NCI-H2227 (cell line): ENCODE results near the gene GPM6B.

Experiments used
- DNase-seq: peaks from one replicate; lab custom pipeline; 2025; ENCODE audit not compliant: unreplicated experiment; lab: John Stamatoyannopoulos, UW

Gene GPM6B

GRCh38 chrX:13825178-13825762, 8.4 kb upstream of the GPM6B start:
- DNase-seq = no peak

- DNase-seq = no peak
Observed at GRCh38 chrX:13824746-13825145, 7.9 kb upstream of the GPM6B start.

DNA sequence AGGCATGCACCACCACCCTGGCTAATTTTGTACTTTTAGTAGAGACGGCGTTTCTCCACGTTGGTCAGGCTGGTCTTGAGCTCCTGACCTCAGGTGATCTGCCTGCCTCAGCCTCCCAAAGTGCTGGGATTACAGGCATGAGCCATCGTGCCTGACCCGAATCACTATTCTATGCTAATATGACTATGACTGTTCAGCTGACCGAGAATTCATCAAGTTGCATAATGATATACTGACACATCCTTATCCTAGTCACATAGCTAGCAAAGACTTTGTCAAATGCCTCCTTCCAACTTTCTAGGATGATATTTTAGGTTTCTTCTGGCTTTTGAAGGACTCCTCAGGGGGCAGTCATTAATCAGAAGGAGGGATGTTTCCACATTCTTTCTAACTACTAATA, 4.8 kb upstream of the GPM6B start:
- DNase-seq = no peak

DNA sequence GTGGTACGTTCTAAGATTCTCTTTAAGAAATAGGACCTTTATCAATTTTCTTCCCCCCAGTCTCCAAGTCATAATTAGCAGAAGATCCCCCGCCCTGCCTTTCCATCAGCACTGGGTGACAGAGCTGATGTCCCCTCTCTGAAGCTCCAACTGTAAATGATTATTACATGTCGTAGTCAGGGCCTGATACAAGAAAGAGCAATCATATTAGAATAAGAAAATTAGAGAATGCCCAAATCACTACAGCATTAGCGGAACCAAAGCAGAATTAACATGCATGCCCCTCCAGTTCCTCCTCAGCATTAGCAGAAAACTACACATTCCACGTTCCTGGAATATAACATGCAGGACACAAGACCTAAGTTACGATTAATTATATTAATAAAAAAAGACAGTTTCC, 717 bp downstream of the GPM6B start:
- DNase-seq = no peak

DNA sequence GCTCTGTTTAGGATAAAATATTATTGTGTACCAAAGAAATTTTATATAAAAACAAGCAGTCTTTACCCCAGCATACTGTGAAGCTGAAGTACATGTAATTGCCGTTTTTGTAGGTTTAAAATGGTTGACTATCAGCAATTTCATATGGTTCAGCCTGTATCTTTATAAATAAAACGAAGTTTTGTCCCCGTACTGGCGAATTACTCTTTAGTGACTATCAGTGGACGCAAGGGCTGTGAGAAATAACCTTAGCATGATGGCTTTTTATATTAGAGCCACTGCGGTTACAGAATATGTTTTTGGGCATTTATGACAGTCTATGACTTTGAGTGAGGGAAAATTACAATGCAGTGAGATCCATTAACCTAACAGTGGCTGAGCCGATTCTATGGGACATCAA, 1.2 kb downstream of the GPM6B start:
- DNase-seq = no peak

DNA sequence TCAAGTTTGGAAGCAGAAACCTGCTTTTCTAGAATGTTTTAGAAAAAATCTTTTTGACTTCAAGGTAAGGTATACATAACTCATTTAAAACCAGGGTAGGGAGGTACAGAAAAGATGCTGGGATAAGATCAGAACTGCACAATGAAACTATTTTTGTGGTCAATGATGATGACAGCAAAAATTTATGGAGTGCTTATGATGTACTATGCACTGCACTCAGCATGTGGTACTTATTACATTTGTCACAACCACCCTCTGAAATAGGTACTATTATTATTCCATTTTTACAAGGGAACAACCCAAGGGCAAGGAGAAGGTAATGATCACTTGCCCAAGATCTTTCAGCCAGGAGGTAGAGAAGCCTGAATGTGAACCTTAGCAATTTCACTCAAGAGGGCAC, 8.0 kb downstream of the GPM6B start:
- peak; percentile 26 for DNase-seq

GRCh38 chrX:13808293-13808692, 8.6 kb downstream of the GPM6B start:
- no peak for DNase-seq

DNA sequence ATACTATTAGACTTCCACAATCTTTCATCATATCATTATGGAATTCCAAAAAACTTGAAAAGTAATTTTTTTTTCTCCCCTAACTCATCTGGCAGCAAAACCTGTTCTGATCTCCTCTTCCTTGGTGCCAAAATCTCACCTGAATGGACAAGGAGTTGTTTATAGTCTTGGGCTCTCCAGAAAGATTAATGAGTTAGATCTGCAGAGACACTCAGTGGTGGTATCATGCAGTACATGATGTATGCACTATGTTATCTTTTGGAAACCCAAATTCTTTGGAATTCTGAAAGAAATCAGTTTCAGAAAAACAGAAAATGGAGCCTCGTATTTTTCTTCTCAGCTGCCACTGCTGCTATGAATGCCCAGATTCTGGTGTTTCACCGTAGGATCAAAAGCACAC, 11.7 kb downstream of the GPM6B start:
- no peak for DNase-seq

- DNase-seq = no peak
Observed at GRCh38 chrX:13803116-13803515, 13.8 kb downstream of the GPM6B start.

DNA sequence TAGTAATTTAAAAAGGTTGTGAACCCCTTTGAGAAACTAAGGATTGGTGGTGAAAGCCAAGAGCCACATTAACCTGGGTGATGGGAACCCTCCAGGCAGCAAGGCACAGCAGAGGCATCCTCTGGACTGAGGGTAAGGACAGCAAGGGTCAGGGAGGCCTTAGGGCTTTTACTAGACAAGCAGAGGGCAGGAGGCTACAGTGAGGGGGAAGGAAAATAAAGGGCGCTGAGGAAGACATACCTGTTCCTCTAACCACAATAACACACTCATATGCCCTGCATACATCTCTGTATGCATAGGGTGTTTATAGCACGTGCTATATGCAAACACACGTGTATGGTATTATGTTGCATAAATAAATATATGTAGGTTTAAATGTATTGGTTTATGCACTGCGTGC, 18.7 kb downstream of the GPM6B start:
- DNase-seq = no peak

DNA sequence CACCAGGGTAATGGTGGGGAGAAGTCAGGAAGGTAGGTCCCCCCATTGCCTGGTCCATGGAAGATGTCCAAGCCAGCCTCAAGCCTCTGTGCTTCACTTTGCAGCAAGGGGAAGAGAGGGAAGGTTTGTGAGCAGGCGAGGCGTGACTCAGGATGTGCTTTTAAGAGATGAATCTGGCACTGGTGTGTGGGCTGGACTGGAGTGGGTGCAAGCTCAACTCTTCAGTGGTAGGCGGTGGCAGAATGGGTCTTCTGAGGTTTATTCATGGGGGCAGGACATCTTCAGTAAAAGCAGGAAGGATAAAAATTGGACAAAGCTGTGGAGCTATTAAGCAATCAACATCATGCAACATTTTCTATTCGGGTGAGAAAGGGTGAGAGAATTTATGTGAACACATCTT, 19.4 kb downstream of the GPM6B start:
- DNase-seq = no peak

GRCh38 chrX:13794417-13794816, 22.5 kb downstream of the GPM6B start:
- no peak for DNase-seq

GRCh38 chrX:13793897-13794296, 23.0 kb downstream of the GPM6B start:
- DNase-seq = no peak

GRCh38 chrX:13791559-13791958, 25.3 kb downstream of the GPM6B start:
- peak; percentile 24 for DNase-seq

DNA sequence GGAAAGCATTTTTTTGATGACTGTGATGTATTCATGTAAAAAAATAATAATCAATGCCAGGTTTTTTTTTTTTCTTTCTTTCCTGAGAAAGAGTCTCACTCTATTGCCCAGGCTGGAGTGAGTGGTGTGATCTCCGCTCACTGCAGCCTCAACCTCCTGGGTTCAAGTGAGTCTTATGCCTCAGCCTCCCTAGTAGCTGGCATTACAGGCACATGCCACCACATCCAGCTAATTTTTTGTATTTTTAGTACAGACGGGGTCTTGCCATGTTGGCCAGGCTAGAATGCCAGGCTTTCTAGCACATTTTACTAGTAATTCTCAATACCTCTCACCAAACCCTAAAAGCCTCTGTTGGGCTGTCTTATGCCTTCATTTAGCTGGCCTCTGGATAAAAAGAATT, 25.7 kb downstream of the GPM6B start:
- DNase-seq = no peak

DNA sequence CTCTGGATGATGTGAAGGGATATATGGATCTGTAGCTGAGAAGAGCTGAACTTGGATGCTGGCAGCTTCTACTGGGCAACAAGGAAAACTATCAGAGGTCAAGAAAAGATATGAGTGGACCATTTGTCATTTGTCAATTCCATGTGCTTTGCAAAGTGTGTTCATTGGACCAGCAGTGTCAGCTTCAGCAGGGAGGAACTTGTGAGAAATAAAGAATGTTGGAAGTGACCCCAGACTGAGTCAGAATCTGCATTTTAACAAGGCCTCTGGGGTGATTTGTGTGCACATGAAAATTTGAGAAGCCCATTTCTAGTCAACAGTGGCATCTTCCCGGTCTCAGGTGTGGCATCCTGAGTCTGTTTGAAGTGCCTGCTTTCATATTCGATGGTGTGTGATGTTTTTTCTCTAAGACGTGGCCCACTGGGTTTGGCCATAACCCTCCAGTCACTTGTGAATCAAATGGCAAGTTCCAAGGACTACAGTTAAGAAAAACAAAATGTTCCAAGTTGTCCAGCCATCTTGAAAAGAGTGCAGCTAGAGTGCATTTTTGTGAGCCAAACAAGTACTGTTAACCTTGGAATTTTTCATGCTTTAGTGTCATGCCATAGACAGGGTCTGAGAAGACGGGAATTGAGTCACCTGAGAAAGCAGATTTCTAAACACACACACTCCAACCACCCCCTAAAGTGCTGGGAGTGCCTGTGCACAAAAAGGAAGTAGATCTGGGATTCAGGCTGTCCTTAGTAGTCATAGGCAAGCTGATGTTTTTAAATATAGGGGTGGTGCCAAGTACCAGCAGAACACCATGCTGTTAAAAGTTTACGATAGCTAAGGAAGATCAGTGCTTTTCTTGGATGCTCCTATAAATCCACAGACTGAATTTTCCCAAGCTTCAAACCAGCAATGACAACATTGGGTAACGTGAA, 26.4 kb downstream of the GPM6B start:
- no peak for DNase-seq

- DNase-seq = peak; percentile 55
Observed at GRCh38 chrX:13786048-13786447, 30.8 kb downstream of the GPM6B start.

DNA sequence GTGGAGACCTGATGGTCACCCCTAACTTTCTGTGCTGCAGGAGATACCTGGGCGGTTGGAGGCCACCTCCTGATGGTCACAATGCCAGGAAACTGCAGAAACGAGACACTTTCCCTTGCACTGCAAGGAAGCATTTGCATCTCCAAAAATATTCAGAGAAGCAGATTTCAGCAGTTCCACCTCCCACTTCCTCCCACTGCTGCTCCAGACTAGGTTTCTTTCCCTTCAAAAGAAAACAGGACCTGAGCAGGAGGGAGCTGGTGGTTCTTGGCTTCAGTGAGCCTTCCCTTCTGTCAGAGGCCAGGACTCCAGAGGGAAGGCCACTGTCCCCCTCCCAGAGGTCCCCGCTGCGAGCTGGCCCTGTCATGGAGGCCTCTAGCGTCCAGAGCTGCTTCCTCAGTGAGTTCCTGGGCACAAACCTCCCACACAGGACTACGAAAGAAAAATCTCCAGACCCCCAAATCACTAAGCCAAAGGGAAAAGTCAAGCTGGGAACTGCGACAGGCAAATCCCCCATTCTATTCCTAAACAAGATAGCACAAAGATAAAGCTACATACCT, 35.9 kb downstream of the GPM6B start:
- DNase-seq = no peak

- peak; percentile 65 for DNase-seq
Observed at GRCh38 chrX:13778916-13779315, 38.0 kb downstream of the GPM6B start.

DNA sequence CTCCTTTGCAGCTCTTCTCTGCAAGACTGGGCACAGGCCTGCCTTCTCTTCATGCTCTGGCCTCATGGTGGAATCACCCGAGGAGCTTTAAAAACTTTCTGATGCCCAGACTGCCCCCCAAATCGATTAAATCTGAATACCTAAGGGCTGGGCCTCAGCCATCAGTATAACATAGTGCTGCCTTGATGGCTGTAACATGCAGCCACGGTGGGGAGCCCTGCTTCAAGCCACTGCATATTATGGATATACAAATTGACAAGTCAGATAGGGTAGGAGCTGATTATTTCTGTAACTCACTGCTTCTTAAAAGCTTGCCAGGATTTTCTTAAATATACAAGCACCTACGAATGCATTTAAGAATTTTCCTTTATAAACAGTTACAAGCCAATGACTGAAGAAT, 40.5 kb downstream of the GPM6B start:
- DNase-seq = no peak

GRCh38 chrX:13775837-13776236, 41.1 kb downstream of the GPM6B start:
- no peak for DNase-seq

DNA sequence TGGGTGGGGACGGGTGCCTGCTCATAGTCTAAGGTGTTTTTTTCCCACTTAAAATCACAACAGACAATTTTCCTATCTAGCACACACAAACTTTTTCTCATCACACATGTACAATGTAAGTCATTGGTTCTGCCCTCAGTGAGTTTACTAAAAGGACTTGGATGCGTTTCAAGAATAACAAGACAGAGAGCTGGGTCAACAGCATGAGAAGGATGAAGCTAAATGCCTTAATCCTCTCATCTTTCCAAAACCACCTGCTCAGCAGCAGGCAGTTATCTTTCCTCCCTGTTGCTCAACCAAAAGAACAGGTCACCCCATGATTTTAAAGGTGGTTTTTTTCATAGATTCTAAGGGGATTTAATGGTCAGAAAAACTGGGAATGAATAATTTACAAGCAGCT, 42.2 kb downstream of the GPM6B start:
- peak; percentile 6 for DNase-seq
